Stomach (tissue), 19 donors: ENCODE results near the gene ANKRD36B. TPM values are rescaled to one million over a fixed set of nuclear protein-coding genes. Genes with fewer than 3 reads are reported as not detected.
"Not testable (repeated sequence)": the region's sequence is repeated elsewhere in the genome, so short reads cannot be mapped to it uniquely, and the experiment has no call there.

Experiments
- DNase-seq, 2 donors: peaks; one replicate each; pipeline versions ENCODE4 v3.0.0 to v3.0.0-alpha.2; 2013 to 2019
- H3K27ac ChIP-seq, 5 donors: fragments of 200-600 bp in 4 of 5; sonication (generic) in 4 of 5; one replicate each; pipeline ENCODE4 v1.5.1; 2013 to 2019; ENCODE audit warnings: mild to moderate bottlenecking in 1 of 5, moderate library complexity in 1 of 5
- H3K27me3 ChIP-seq, 3 donors: fragments of 200-600 bp; sonication (generic); one replicate each; pipeline ENCODE4 v1.5.1; 2017 to 2019; ENCODE audit warnings: mixed run types in 1 of 3
- H3K36me3 ChIP-seq, 4 donors: fragments of 200-600 bp; sonication (generic); 1 replicate in 3 of 4; 2 replicates in 1 of 4; pipeline ENCODE4 v1.5.1; 2016 to 2019
- H3K4me1 ChIP-seq, 4 donors: fragments of 200-600 bp; sonication (generic); one replicate each; pipeline ENCODE4 v1.5.1; 2016 to 2019
- H3K4me3 ChIP-seq, 4 donors: fragments of 200-600 bp; sonication (generic) in 3 of 4; one replicate each; pipeline ENCODE4 v1.5.1; 2016 to 2019; ENCODE audit warnings: mild to moderate bottlenecking in 1 of 4
- H3K9me3 ChIP-seq, 4 donors: fragments of 200-600 bp; sonication (generic); one replicate each; pipeline ENCODE4 v1.5.1; 2016 to 2019
- CTCF ChIP-seq, 7 experiments: fragments of 450-650 bp in 4 of 7; fragments of 200-600 bp in 3 of 7; sonication (generic) in 3 of 7; IDR thresholded peaks; one replicate each; pipeline ENCODE4 v1.5.1; 2016 to 2019; ENCODE audit warnings: antibody characterized with exemption in 7 of 7, control low read depth in 2 of 7, mild to moderate bottlenecking in 1 of 7
- EP300 ChIP-seq: sonication (generic); formaldehyde crosslinking; IDR thresholded peaks from one replicate; pipeline ENCODE4 v1.6.1; 2017; ENCODE audit warnings: antibody characterized with exemption
- POLR2A ChIP-seq, 4 donors: fragments of 450-650 bp; IDR thresholded peaks; one replicate each; pipeline ENCODE4 v1.6.1; 2016; ENCODE audit warnings: antibody characterized with exemption in 4 of 4, control low read depth in 2 of 4, mild to moderate bottlenecking in 1 of 4, moderate library complexity in 1 of 4
- POLR2AphosphoS5 ChIP-seq, 3 donors: sonication (generic); formaldehyde crosslinking; IDR thresholded peaks; one replicate each; pipeline ENCODE4 v1.6.1; 2016; ENCODE audit warnings: antibody characterized with exemption in 3 of 3
- WGBS, 5 donors: extraction: QIAGEN DNeasy Blood & Tissue Kit in 3 of 5; methylation state at CpG; one replicate each; pipeline versions ENCODE4 v1.1.5 to v1.1.7; 2013 to 2018; 5-methylcytosine and 5-hydroxymethylcytosine counted together
- intact Hi-C: fragments of 100-400 bp; cut with DNase I; formaldehyde crosslinking; loops from one replicate; pipeline ENCODE4 v1.15.1; 2023; ENCODE audit warnings: low total_unique reads
- long read RNA-seq, 10 donors: transcript quantifications; one replicate each; lab custom pipeline, GENCODE V29; 2026
- polyA plus RNA-seq, 3 donors: library from polyadenylated mRNA; stranded (reverse); fragments of 200-250 nt; gene quantifications; one replicate each; pipeline ENCODE4 v1.2.3, GENCODE V29; 2013
- total RNA-seq, 5 donors: library from RNA; depleted of rRNA; stranded (reverse); fragments of >200 nt; gene quantifications; one replicate each; pipeline versions ENCODE4 v1.1.0 to v1.2.3, GENCODE V29; 2014 to 2016
- donor health status: healthy with polysubstance abuse.
- donor health status: Bipolar disorder and iron deficiency.
- donor health status: healthy.

Gene ANKRD36B
- 100 to 1,000 TPM in 2 of 5 donors, 10 to 100 TPM in 3; 32.2 to 188 (median 91.4) TPM for total RNA-seq
- 1 to 10 TPM; 8.7 to 8.9 (median 8.9) TPM for polyA plus RNA-seq
- long read RNA-seq, donor 1, result 0 reads
- long read RNA-seq, donor 2, partial matches to known transcripts, result 10 of 10 reads
- long read RNA-seq, donor 2, other reads (novel, unspliced or antisense), result 0 of 10 reads
- long read RNA-seq, donor 3, partial matches to known transcripts, result 0 of 1 reads
- long read RNA-seq, donor 3, other reads (novel, unspliced or antisense), result 0 of 1 reads
- long read RNA-seq, donor 4, result 0 reads
- long read RNA-seq, donor 5, result 0 reads
- long read RNA-seq, donor 6, result 0 reads
- long read RNA-seq, donor 7, result 0 reads
- long read RNA-seq, donor 8, result 0 reads
- long read RNA-seq, donor 9, result 0 reads
- long read RNA-seq, donor 10, result 0 reads

GRCh38 chr2:97589598-97590510 is at the start of gene ANKRD36B:
ANKRD36B (minus strand) TSS chr2:97589877; CDS start chr2:97589685, 192 bp downstream.
- WGBS, 5 donors, result 0 to 1% (median 0%) methylated on average over 21 to 45 of the region's 90 CpGs
- peak; percentile 80 to 86 for DNase-seq
- intact Hi-C loops, result loop anchor here (10.0 kb wide), 1 partner anchor 105 kb away; no protein-coding TSS in a partner anchor
- not testable (repeated sequence) for H3K36me3 ChIP-seq, H3K9me3 ChIP-seq, H3K27me3 ChIP-seq, H3K4me1 ChIP-seq
- H3K4me3 ChIP-seq, result peak within 1 kb of the TSS; percentile 57 to 72 (median 60)
- peak in 2 of 3 donors; percentile 35 to 87 for TF ChIP-seq POLR2AphosphoS5 (IDR thresholded peaks at IDR 0.05)
- H3K27ac ChIP-seq, result peak within 1 kb of the TSS; percentile 88 to 100 (median 96)

DNA sequence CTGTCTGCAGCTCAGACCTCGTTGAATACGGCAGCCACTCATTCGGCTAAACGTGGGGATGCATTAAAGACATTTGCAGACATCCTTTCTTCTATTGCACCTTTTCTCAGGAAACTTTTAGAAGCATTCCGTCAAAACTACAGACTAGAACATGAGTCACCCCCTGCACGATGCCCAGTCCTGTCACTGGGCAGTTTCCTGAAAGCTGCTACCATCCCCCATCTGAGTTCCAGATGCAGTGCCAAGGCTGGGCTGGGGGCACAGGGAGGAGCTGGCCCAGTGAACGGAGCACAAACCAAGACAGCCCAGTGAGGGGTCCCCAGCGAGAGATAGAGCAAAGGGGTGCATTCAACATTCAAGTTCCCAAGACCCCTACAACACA is 36.4 kb upstream of the ANKRD36B start:
- intact Hi-C loops, H3K4me3 ChIP-seq, H3K27me3 ChIP-seq, H3K9me3 ChIP-seq, H3K36me3 ChIP-seq, H3K27ac ChIP-seq, H3K4me1 ChIP-seq, DNase-seq: not testable (repeated sequence)
- 71 to 84% (median 77%) methylated on average over 8 of the region's 8 CpGs for WGBS, 5 donors

GRCh38 chr2:97625354-97626048 is 35.8 kb upstream of the ANKRD36B start:
- H3K4me3 ChIP-seq, H3K4me1 ChIP-seq, intact Hi-C loops, H3K27me3 ChIP-seq, H3K36me3 ChIP-seq, H3K9me3 ChIP-seq, DNase-seq, H3K27ac ChIP-seq: not testable (repeated sequence)
- WGBS, 5 donors, result 25 to 60% (median 42%) methylated on average over 1 to 4 of the region's 8 CpGs

- H3K9me3 ChIP-seq, DNase-seq, H3K27me3 ChIP-seq, H3K4me1 ChIP-seq, H3K27ac ChIP-seq, intact Hi-C loops, H3K36me3 ChIP-seq, H3K4me3 ChIP-seq: not testable (repeated sequence)
These were observed 33.3 kb upstream of the ANKRD36B start for GRCh38 chr2:97622976-97623375.

- H3K27ac ChIP-seq, H3K27me3 ChIP-seq, DNase-seq, H3K9me3 ChIP-seq, H3K36me3 ChIP-seq, H3K4me3 ChIP-seq, intact Hi-C loops, H3K4me1 ChIP-seq: not testable (repeated sequence)
- WGBS, 5 donors, result 83 to 95% (median 92%) methylated on average over 1 of the region's 1 CpG; no CpG with 5 or more reads in 1 of the 5 donors
These were observed 30.8 kb upstream of the ANKRD36B start for GRCh38 chr2:97620492-97620891.

DNA sequence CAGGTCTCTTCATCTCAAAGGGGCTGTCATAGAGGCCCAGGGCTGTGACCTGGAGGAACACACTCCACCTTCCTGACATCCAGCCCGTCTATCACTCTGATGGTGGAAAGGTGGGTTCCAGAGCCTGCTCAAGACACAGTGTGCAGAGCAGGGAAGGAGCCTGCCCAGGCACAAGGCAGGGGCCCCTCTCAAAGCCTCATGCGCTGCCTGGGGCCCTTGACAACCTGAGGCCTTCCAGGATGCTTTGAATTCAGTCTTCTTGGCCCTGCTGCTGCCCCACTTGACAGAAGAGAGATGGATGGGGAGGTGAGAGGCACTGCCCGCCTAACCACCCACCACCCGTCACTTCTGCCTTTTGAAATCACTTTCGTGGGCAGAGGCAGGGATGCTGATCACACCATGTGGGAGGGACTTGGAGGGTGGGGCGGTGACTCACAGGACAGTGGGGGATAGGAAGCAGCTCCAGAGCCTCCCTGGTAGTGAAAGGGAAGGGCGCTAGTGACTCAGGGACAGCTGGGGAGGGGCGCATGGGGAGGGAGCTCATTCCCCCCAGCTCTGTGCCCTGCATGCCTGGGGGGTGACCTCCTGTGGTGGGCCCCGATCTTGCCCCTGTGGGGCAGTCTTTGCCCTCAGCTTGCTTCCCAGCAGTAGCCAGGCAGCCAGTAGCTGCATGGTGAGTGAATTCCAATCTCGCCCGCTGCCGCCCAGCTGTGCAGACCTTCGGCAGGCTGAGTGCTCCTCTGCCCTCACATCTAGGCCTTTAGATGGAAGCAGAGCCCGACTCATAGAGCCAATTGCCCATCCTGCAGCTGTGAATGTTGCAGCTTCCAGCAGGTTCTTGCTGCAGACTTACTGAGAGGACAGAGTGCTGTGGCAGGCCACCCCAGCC is 29.5 kb upstream of the ANKRD36B start:
- H3K36me3 ChIP-seq, H3K9me3 ChIP-seq, H3K4me1 ChIP-seq, H3K27me3 ChIP-seq, H3K4me3 ChIP-seq, H3K27ac ChIP-seq, DNase-seq, intact Hi-C loops: not testable (repeated sequence)
- WGBS, 5 donors, result 33 to 80% (median 76%) methylated on average over 1 to 7 of the region's 14 CpGs; no CpG with 5 or more reads in 1 of the 5 donors

DNA sequence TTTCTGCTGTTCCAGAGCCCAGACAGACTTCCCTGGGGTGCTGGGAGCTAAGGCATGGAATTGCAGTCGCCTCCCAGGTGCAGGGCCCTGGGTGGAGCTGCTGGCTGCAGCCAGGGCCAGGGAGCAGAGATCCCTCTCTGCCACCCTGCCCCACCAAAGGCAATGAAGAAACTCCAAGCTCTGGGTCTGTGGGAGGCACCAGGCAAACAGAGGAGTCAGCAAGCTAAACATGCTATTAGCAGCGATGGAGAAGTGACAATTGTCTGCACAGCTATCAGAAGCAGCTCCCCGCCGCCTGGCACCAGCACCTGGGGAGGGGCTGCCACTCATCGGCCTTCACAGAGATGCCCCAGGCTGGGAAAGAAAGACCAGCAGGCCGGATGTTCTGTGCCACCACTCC is 28.2 kb upstream of the ANKRD36B start:
- intact Hi-C loops, result no loop called here

DNA sequence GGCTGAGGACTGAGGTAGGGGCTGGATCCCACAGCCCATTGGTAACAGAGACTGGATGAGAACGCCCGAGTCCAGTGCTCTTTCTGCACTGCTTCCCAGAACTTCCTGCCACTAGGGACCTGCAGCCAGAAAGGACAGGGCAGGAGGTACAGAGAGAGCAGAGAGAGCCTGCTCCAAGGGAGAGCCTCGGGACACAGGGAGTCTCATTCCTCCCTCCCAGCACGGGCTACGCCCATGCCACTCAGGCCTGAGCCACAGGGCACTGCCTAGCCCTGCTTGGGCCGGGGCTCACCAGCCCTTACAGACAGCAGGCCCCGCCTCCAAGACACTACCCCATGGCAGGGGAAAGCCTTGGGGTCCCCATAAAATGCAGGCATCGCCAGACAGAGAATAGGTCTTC is 26.1 kb upstream of the ANKRD36B start:
- H3K27me3 ChIP-seq, intact Hi-C loops, H3K36me3 ChIP-seq, DNase-seq, H3K4me3 ChIP-seq, H3K27ac ChIP-seq, H3K9me3 ChIP-seq, H3K4me1 ChIP-seq: not testable (repeated sequence)
- 100% methylated on average over 1 of the region's 8 CpGs; no CpG with 5 or more reads in 4 of the 5 donors for WGBS, 5 donors

More for the DNA sequence above, 28.2 kb upstream of the ANKRD36B start:
- Histone ChIP-seq H3K4me3 (no peak overlapping the region), H3K27ac (no peak overlapping the region), H3K27me3 (no peaks in the 10 kb centered on the region), H3K4me1 (no peaks in the 10 kb centered on the region), H3K9me3 (no peaks in the 10 kb centered on the region), H3K36me3 (no peaks in the 10 kb centered on the region)
- 77 to 85% (median 80%) methylated on average over 6 of the region's 6 CpGs; no CpG with 5 or more reads in 2 of the 5 donors for WGBS, 5 donors
- TF ChIP-seq CTCF (IDR thresholded peaks at IDR 0.05) (no peak), EP300 (no peak), POLR2AphosphoS5 (IDR thresholded peaks at IDR 0.05) (no peak), POLR2A (IDR thresholded peaks at IDR 0.05) (no peak)
- DNase-seq, result no peak

DNA sequence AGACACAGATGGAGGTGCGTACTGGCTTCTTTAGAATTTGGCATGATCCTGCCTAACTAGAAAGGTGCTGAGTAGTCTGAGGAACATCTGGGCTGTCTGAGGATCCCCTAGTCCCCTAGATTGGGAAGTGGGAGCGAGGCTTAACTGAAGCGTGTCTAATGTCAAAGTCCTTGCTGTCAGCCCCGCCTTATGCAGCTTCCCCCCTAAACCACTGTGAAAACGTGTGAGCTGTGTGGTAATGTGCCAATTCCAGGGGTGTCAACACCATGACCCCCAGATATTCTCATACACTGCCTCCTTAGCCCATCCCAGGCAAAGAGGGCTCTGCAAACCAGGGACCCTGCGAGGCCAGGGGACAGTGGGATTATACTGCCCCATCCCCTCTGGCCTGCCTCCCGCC is 22.2 kb upstream of the ANKRD36B start:
- H3K9me3 ChIP-seq, DNase-seq, H3K27me3 ChIP-seq, H3K4me3 ChIP-seq, intact Hi-C loops, H3K27ac ChIP-seq, H3K36me3 ChIP-seq, H3K4me1 ChIP-seq: not testable (repeated sequence)
- WGBS, 5 donors, result 40 to 68% methylated on average over 1 to 2 of the region's 7 CpGs; no CpG with 5 or more reads in 3 of the 5 donors
